ENCODE measurements around the gene SSH3.

Gene SSH3

DNA sequence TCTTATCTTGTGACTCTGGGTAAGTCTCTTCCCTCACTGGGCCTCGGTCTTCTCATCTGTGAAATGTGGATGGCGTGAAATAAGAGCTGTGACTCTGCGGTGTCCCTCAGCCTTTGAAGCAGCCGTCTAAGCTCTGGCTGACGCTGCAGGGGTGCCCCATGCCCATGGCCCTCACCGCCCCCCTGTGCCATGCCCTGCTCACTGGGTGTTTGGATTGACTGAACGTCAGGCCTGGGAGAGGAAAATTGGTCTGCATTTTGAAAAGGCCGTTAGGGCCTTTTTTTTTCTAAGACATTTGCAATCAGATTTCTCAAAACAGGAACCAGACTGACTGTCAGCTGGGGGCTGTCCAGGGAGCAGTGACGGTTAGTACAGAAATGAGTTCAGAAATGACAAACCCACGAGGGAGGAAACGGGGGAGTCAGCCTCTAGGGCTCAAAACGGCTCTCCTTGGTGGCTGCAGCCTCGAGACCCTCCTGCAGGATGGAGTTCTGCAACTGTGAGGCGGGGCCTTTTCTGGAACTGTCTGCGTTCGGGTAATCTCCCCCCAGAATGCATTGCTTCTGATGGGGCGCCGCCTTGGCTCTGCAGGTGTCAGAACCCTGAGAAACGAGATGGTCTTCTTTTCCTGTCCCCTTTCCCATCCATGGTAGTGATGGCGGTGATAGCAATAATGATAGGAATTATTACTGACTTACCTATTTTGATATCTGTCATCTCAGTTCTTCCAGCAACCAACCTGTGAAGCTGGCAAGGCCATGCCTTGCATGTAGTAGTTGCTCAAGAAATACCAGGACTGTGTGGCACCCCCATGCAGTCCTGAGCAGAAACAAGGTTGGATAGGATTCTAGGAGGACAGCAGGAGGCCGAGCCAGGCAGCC lies 35.0 kb upstream of the SSH3 start:
- peak; percentile 96 for DNase-seq

GRCh38 chr11:67268962-67269268 lies 34.4 kb upstream of the SSH3 start:
- DNase-seq = no peak

GRCh38 chr11:67269401-67270255 lies 33.7 kb upstream of the SSH3 start:
- DNase-seq = peak; percentile 48

DNA sequence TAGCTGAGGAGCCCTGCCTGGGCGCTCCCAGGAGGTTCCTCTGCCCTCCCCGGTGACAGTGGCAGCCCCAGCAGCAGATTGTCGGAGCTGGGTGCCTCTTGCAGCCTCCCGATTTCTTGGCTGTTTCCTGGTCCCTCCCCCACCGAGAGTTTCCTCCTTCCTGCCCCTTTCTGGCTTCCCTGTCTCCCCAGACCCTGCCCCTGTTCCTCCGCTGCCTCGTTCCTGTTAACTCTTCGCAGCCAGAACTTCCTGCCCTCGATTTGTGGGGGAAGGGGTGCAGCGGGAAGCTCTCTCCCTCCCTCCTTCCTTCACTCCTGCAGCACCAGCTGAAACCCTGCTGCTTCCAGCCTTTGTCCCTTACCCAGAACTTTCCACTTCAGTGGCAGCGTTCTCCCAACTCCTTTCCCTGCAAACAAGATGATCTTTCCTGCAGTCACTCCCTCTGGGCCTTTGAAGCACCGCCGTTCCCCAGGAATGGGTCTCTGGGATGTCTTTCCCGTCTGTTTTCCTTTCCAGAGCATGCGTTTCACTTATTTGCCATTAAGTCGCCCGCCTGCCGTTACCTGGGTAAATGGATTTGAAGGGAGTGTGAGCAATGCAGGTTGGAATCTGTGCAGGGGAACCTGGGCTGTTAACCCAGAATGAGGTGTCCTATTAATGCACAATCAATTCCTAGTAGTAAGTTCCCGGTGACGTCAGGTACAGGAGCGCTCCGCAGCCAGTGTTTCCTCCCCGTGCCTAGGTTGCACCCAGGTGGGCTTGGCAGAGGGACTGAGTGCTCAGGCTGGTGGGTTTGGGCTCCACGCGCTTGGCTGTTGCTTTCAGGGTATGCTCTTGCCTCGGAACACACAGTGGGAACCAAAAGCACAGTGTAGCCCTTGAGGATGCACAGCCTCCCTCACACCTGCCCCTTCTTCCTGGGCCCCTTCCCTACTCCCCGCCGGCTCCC lies 32.8 kb upstream of the SSH3 start:
- DNase-seq = peak; percentile 56

DNA sequence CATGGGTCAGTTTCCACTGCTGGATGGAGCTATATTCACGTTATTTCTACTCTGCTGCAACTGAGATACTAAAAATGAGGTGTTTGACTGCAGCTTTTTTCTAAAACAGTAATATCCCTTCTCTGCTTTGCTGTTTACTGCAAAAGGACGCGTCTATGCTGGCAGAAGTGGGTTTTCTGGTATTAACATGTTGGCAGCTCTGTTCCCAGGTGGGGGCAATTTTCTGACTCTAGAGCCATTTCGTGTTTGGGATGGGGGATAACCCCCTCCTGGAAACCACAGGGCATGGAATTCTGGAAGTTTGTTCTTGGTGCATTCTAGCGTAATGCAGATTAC lies 32.2 kb upstream of the SSH3 start:
- no peak for DNase-seq

GRCh38 chr11:67271541-67272284 lies 31.6 kb upstream of the SSH3 start:
- peak; percentile 91 for DNase-seq

DNA sequence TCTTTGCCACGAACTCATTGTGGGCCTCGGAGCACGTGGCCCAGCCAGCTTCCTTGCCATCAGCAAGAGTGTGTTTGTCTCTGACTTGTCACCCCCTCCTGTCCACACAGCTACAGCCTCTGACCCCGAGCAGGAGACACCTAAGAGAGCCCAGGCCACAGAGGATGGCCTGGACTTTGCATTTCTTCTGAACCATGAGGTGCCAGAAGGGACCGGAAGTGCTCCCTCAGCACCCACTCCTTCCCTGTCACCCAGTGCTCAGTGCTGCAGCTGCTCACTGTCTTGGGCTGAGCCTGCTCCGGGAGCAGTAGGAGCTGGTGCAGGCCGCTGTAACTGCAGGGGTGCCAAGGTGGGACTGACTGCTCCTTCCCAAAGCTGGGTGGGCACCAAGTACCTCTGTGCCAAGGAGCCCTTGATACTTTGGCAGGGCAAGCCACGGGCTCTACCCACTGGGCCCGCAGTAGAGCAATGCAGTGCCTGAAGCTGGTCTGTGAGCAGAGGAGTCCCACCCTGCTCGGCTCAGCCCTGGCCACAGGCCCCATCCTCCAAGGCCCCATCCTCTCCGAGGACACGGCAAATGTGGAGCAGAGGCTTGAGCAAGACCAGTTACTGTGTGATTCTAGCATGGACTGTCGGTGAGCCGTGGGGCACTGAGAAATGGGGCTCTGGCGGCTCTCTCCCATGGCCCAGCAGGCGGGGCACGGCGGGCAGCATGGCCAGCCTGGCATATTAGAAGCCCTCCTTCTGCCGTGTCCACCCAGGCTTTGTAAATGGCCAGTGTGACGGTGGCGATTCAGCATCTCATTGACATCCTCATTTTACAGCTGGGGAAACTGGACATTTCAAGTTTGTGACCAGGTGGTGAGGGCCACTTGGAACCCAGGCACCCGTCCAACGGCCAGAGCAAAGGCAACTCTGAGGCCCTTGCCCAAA lies 30.7 kb upstream of the SSH3 start:
- peak; percentile 65 for DNase-seq

- DNase-seq = no peak
Measured at GRCh38 chr11:67273260-67273990, 29.9 kb upstream of the SSH3 start.

GRCh38 chr11:67274768-67275605 lies 28.3 kb upstream of the SSH3 start:
- no peak for DNase-seq

DNA sequence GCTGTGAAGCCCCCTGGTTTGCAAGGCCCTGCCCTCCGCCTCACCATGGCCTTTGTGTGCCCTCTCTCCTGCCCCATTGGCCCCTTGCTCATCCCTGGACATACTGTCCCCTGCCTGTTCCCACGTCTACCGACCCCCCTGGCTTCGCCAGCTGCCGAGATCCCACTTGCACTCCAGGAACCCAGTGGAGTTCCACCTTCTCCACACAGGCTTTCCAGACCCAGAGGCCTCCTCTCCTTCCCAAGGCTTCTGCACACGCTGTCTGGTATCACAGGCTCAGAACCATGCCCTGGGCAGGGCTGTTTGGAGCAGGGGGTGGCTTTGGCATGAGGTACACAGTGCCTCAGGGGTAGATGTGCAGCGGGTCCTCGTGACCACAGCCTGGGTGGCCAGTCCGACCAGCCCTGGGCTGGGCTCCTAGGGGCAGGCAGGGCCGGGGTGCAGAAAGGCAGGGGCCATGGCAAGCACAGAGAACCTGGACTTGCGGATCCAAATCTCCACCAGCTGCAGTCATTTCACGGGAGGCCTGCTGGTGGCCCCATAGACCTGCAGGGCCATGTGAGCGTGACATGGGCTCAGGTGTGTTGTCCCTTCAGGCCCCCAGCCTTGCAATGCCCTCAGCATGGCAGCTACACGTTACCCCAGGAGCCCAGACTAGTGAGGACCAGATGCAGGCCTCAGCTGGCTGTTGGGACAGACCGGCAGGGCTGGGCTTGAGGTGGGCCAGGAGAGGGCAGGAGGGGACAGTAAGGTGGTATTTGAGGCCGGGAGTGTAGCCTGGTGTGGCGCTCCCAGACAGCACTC lies 27.5 kb upstream of the SSH3 start:
- DNase-seq = no peak

DNA sequence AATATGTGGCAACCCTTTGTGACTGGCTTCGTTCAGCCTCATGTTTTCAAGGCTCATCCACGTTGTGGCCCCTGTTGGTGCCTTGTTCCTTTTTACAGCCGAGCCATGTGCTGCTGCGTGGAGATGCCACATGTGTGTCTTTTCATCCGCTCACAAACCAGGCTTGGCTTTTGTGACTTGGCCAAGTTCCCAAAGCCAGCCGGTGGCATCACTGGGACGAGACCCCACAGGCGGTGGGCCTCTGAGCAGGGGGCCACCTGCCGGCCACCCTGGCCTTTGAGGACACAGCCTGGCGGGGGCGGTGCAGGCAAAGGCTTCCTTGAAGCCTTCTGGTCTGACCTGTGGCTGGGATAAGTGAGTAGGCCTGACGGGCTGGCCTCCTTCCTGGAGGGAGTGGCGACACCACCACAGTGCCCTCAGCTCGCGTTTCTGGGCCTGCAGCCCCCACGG lies 26.5 kb upstream of the SSH3 start:
- peak; percentile 74 for DNase-seq

- DNase-seq = peak; percentile 96
Measured at GRCh38 chr11:67277231-67277961, 25.9 kb upstream of the SSH3 start.

GRCh38 chr11:67278135-67278938 lies 25.0 kb upstream of the SSH3 start:
- DNase-seq = no peak

DNA sequence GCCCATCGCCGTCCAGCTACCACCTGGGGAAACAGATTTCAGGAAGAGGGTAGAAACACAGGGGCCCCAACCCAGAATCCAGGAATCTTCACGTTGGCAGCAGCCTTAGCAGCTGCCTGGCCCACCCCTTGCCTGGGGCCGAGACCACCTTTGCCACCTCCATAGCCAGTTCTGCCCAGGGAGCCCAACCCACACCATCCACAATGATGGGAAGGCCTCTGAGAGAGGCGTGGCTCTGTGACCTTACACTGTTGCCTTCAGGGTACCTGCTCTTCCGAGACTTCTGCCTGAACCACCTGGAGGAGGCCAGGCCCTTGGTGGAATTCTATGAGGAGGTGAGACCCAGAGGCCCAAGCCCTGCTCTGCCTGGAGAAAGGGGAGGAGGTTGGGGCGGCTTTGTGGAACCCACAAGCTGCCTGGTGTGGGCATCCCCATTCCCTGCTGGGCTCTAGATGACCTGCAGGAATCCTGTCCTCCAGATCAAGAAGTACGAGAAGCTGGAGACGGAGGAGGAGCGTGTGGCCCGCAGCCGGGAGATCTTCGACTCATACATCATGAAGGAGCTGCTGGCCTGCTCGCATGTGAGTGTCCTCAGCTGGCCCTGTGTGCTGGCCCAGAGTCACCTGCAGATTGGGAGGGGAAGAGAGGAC lies 24.3 kb upstream of the SSH3 start:
- no peak for DNase-seq

DNA sequence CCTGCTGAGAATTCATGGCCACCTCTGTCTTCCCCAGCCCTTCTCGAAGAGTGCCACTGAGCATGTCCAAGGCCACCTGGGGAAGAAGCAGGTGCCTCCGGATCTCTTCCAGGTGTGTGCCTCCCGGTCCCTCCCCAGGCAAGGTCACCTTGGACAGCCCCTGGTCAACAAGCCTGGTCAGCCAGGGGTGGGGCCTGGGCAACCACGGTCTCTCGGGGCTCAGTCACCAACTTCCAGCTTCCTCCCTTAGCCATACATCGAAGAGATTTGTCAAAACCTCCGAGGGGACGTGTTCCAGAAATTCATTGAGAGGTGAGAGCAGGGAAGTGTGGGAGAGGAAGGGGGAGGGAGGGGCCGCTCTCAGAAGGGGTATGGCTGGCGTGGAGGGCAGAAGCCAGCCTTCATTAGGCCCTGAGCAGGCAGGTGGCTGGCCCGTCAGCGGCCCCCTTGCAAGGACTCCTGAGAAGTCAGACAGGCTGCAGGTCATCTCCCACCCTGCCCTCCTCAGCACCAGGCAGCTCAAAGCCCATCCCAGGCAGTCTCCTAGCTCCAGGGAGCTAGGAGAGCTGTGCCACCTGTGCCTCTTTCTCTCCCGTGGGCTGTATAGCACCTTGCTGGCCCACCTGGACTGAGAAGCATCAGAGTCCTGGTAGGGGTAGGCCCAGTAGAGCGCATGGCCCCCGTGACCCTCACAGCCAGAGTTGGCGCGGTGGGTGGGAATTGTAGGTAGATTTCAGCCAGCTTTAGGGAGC lies 23.6 kb upstream of the SSH3 start:
- no peak for DNase-seq

- no peak for DNase-seq
Measured at GRCh38 chr11:67280341-67280787, 23.0 kb upstream of the SSH3 start.
